SKM-1 (cell line): Measurements from ENCODE around the gene LCMT2.

Experiments
- DNase-seq: peaks from one replicate; lab custom pipeline; 2025; ENCODE audit not compliant: unreplicated experiment; lab: John Stamatoyannopoulos, UW

The LCMT2 gene

GRCh38 chr15:43276563-43277200 is 53.7 kb downstream of the LCMT2 start:
- DNase-seq, result no peak

- DNase-seq, result no peak
Measured at GRCh38 chr15:43275740-43276562, 54.4 kb downstream of the LCMT2 start.

- DNase-seq, result no peak
Measured at GRCh38 chr15:43274136-43274535, 56.2 kb downstream of the LCMT2 start.
